OCI-LY1 (cell line): ENCODE results near the gene OLIG2.

Source experiments
- H2AFZ ChIP-seq: fragments of 200-600 bp; sonication (generic), shearing (Covaris generic); 2 replicates; pipeline ENCODE4 v1.6.0; 2014; ENCODE audit warnings: antibody characterized with exemption, mild to moderate bottlenecking, low read length
- H3F3A ChIP-seq: fragments of 200-600 bp; sonication (generic), shearing (Covaris generic); 2 replicates; pipeline ENCODE4 v1.6.0; 2014; ENCODE audit warnings: mild to moderate bottlenecking, antibody characterized with exemption, low read length, moderate library complexity; ENCODE audit not compliant: insufficient read depth
- H3K27ac ChIP-seq: fragments of 200-600 bp; sonication (generic); 2 replicates; pipeline ENCODE4 v1.5.1; 2014; ENCODE audit warnings: low read length, mixed run types, mild to moderate bottlenecking, low read depth; ENCODE audit not compliant: poor library complexity, severe bottlenecking
- H3K27me3 ChIP-seq: fragments of 200-600 bp; sonication (generic); 2 replicates; pipeline ENCODE4 v1.6.0; 2014; ENCODE audit warnings: antibody characterized with exemption, mild to moderate bottlenecking, low read length, moderate library complexity; ENCODE audit not compliant: insufficient read depth
- H3K36me3 ChIP-seq: fragments of 200-600 bp; sonication (generic); 2 replicates; pipeline ENCODE4 v1.6.1; 2014; ENCODE audit warnings: mild to moderate bottlenecking, antibody characterized with exemption, low read length, moderate library complexity, mixed read lengths; ENCODE audit not compliant: insufficient read depth
- H3K4me1 ChIP-seq: fragments of 200-600 bp; sonication (generic); 2 replicates; pipeline ENCODE4 v1.5.1; 2014; ENCODE audit warnings: mild to moderate bottlenecking, low read length, moderate library complexity; ENCODE audit not compliant: insufficient read depth, severe bottlenecking
- H3K4me2 ChIP-seq: fragments of 200-600 bp; sonication (generic), shearing (Covaris generic); 2 replicates; pipeline ENCODE4 v1.6.1; 2014; ENCODE audit warnings: low read length
- H3K4me3 ChIP-seq: fragments of 200-600 bp; sonication (generic); 2 replicates; pipeline ENCODE4 v1.5.1; 2014; ENCODE audit warnings: low read length, low read depth, mild to moderate bottlenecking, mixed read lengths; ENCODE audit not compliant: poor library complexity, severe bottlenecking
- H3K79me2 ChIP-seq: fragments of 200-600 bp; shearing (Covaris generic); 2 replicates; pipeline ENCODE4 v1.6.1; 2016; ENCODE audit warnings: mixed run types, low read length, mixed read lengths; ENCODE audit not compliant: insufficient read depth
- H3K9ac ChIP-seq: fragments of 200-600 bp; sonication (generic), shearing (Covaris generic); 2 replicates; pipeline ENCODE4 v1.6.1; 2014; ENCODE audit warnings: mild to moderate bottlenecking, low read length, mixed read lengths
- H3K9me2 ChIP-seq: fragments of 200-600 bp; sonication (generic), shearing (Covaris generic); 2 replicates; pipeline ENCODE4 v1.6.1; 2014; ENCODE audit warnings: low read depth, mild to moderate bottlenecking, low read length, mixed read lengths
- H3K9me3 ChIP-seq: fragments of 200-600 bp; shearing (Covaris generic); 2 replicates; pipeline ENCODE4 v1.6.1; 2014; ENCODE audit warnings: low read length, mixed read lengths
- H4K20me1 ChIP-seq: fragments of 200-600 bp; sonication (generic), shearing (Covaris generic); 2 replicates; pipeline ENCODE4 v1.6.0; 2016; ENCODE audit warnings: mild to moderate bottlenecking, low read length; ENCODE audit not compliant: insufficient read depth
- EZH2 ChIP-seq: fragments of 200-600 bp; sonication (generic), shearing (Covaris generic); IDR thresholded peaks from 2 replicates; pipeline ENCODE4 v1.8.0; 2017; ENCODE audit warnings: borderline replicate concordance, mixed run types, mild to moderate bottlenecking, antibody characterized with exemption, low read length, moderate library complexity, mixed read lengths
- TF ChIP-seq, protein P1 (sequence below): fragments of 200-600 bp; sonication (generic), shearing (Covaris generic); IDR thresholded peaks from 2 replicates; pipeline ENCODE4 v1.5.1; 2017; ENCODE audit warnings: mild to moderate bottlenecking, antibody characterized with exemption, low read length, moderate library complexity, mixed read lengths

OLIG2 gene

DNA sequence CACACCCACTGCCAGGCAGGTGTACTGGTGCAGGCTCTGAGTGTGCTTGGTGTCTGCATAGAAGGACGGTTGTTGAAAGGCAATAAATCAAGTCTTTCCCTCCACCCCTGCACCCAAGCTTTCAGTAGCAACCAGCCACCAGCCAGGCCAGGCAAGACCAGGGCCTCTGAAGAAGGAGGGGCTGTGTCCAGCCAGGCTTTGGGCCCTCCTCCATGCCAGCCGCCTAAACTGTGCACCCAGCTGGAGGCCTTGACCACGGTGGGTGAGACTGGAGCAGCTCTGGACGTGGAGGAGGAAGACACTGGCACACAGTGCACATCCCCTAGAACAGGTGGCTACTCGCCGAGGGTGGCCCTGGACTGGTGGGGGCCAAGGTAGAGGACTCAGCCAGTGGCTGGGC, 4.9 kb downstream of the OLIG2 start:
- Histone ChIP-seq H3K4me1 (no peaks in the 10 kb centered on the region), H3K36me3 (no peaks in the 10 kb centered on the region), H3K9ac (no peak overlapping the region), H3K4me2 (no peak overlapping the region), H3K9me2 (no peaks in the 10 kb centered on the region), H3K27me3 (no peaks in the 10 kb centered on the region; the same call in 1 of the 2 replicates), H3K27ac (no peak overlapping the region), H3K4me3 (no peak overlapping the region), H2AFZ (no peak overlapping the region), H3F3A (no peaks in the 10 kb centered on the region), H3K9me3 (no peaks in the 10 kb centered on the region), H4K20me1 (no peaks in the 10 kb centered on the region), H3K79me2 (no peaks in the 10 kb centered on the region)
- TF ChIP-seq, protein P1, sequence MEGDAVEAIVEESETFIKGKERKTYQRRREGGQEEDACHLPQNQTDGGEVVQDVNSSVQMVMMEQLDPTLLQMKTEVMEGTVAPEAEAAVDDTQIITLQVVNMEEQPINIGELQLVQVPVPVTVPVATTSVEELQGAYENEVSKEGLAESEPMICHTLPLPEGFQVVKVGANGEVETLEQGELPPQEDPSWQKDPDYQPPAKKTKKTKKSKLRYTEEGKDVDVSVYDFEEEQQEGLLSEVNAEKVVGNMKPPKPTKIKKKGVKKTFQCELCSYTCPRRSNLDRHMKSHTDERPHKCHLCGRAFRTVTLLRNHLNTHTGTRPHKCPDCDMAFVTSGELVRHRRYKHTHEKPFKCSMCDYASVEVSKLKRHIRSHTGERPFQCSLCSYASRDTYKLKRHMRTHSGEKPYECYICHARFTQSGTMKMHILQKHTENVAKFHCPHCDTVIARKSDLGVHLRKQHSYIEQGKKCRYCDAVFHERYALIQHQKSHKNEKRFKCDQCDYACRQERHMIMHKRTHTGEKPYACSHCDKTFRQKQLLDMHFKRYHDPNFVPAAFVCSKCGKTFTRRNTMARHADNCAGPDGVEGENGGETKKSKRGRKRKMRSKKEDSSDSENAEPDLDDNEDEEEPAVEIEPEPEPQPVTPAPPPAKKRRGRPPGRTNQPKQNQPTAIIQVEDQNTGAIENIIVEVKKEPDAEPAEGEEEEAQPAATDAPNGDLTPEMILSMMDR, result no peak
- no peak for TF ChIP-seq EZH2

DNA sequence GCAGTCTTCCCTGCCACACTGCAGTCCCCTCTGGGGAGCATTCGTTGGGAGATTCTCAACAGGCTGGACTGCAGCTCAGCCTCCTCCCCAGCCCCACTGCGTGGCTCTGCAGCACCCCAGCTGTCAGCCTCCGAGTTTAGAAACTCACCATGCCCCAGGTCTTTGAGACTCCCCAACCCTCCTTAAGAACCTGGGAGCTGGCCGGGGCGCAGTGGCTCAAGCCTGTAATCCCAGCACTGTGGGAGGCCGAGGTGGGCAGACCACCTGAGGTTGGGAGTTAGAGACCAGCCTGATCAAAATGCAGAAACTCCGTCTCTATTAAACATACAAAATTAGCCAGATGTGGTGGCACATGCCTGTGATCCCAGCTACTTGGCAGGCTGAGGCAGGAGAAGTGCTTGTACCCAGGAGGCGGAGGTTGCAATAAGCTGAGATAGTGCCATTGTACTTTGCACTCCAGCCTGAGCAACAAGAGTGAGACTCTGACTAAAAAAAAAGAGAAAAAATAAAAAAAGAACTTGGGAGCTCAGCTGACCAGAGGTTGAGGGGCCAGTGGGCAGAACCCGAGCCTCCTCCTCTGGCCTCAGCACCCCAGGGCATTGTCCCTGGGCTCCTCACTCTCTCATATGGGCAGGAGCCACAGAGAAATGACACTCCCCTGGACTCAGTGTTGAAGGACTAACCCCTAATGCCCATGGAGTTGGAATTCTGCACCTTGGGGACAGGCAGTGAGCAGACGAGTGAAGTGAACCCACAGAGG, 5.6 kb downstream of the OLIG2 start:
- Histone ChIP-seq H4K20me1 (no peaks in the 10 kb centered on the region), H2AFZ (no peak overlapping the region), H3K9ac (no peak overlapping the region), H3K9me3 (no peaks in the 10 kb centered on the region), H3K4me2 (no peak overlapping the region), H3K27me3 (no peaks in the 10 kb centered on the region), H3K4me3 (no peak overlapping the region), H3K9me2 (no peaks in the 10 kb centered on the region), H3F3A (no peaks in the 10 kb centered on the region), H3K4me1 (no peaks in the 10 kb centered on the region), H3K27ac (no peak overlapping the region), H3K36me3 (no peaks in the 10 kb centered on the region), H3K79me2 (no peaks in the 10 kb centered on the region)
- TF ChIP-seq, protein P1, result no peak
- no peak for TF ChIP-seq EZH2

DNA sequence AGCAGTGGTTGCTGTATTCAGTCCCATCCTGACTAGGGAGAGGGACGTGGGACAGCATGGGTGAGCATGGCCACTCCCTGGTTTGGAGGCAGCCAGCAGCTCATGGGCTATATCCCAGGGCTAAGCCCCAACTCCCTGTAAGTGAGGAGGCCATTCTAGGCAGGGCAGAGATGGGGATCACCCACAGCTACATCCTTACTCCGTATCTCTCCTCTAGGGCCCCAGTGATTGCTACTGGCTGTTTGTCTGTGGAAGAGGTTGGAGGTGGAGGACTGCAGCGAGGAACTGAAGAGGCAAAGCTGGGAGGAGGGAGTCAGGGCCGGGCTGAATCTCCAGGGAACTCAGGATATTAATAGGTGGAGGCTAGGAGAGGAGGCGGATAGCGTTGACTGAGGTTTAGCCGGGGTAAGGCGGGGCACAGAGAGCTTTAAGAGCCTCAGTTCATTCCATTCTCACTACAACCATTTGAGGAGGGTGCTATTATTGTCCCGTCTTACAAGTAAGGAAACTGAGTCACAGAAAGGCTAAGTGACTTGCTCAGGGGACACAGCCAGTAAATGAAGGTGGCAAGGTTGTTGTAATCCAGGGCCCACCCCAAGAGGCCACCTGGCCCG, 6.8 kb downstream of the OLIG2 start:
- Histone ChIP-seq H3K4me3 (no peak overlapping the region), H3K27ac (no peak overlapping the region), H3K79me2 (no peaks in the 10 kb centered on the region), H3K4me1 (no peaks in the 10 kb centered on the region), H3K9ac (no peak overlapping the region), H3K9me3 (no peaks in the 10 kb centered on the region), H3K4me2 (no peak overlapping the region), H3K27me3 (no peaks in the 10 kb centered on the region), H3K9me2 (no peaks in the 10 kb centered on the region), H3K36me3 (no peaks in the 10 kb centered on the region), H2AFZ (no peak overlapping the region), H4K20me1 (no peaks in the 10 kb centered on the region), H3F3A (no peaks in the 10 kb centered on the region)
- TF ChIP-seq EZH2, result no peak
- TF ChIP-seq, protein P1, result no peak
